Activated CD8-positive, alpha-beta T cell treated with anti-CD3 and anti-CD28 coated beads for 36 hours (primary cell): ENCODE results near the gene VPS25. TPM values are rescaled to one million over a fixed set of nuclear protein-coding genes. Genes with fewer than 3 reads are reported as not detected.

Experiments used
- microRNA-seq: library from miRNA; unstranded; fragments of <30 nt; microRNA quantifications from one replicate; pipeline ENCODE4 v1.2.0, GENCODE V29; 2022; ENCODE audit warnings: borderline microRNAs expressed, borderline replicate concordance
- total RNA-seq, 2 experiments: library from RNA; stranded (reverse); gene quantifications; one replicate each; pipeline ENCODE4 v1.2.3, GENCODE V29; 2021

Gene VPS25
- total RNA-seq, 2 experiments from 2014 or later = 63.4 to 67.2 TPM

Small RNAs within 50 kb of the gene (microRNA-seq; reads per million reads assigned to microRNA genes)
- 0.91 reads per million for gene MIR6781

Other genes with a start within 250 kb of the VPS25 start
- gene NAGLU, start 237.2 kb upstream of the VPS25 start, total RNA-seq = 10 to 100 TPM; 10.8 to 11.4 TPM
- under 1 TPM; 0.43 to 0.49 TPM for gene HSD17B1, start 220.5 kb upstream of the VPS25 start, total RNA-seq
- 10 to 100 TPM; 59.5 to 60.9 TPM for gene COASY, start 211.3 kb upstream of the VPS25 start, total RNA-seq
- gene MLX, start 206.3 kb upstream of the VPS25 start, total RNA-seq = 10 to 100 TPM; 42.7 to 45.9 TPM
- 10 to 100 TPM; 18.1 to 21.4 TPM for gene PSMC3IP, start 195.7 kb upstream of the VPS25 start, total RNA-seq
- gene RETREG3, start 164.1 kb upstream of the VPS25 start, total RNA-seq = 10 to 100 TPM; 25.0 to 28.2 TPM
- gene TUBG1, start 163.8 kb upstream of the VPS25 start, total RNA-seq = 10 to 100 TPM; 79.5 to 82.4 TPM
- 1 to 10 TPM; 7.5 TPM for gene TUBG2, start 114.2 kb upstream of the VPS25 start, total RNA-seq
- gene PLEKHH3, start 96.5 kb upstream of the VPS25 start, total RNA-seq = under 1 TPM; 0.29 to 0.65 TPM
- gene CCR10, start 91.6 kb upstream of the VPS25 start, total RNA-seq = not detected
- under 1 TPM; 0.13 to 0.25 TPM for gene CNTNAP1, start 90.9 kb upstream of the VPS25 start, total RNA-seq
- 10 to 100 TPM; 23.1 to 25.5 TPM for gene EZH1, start 28.4 kb upstream of the VPS25 start, total RNA-seq
- not detected for gene RAMP2, start 12.2 kb upstream of the VPS25 start, total RNA-seq
- under 1 TPM; 0.65 to 0.72 TPM for gene WNK4, start 7.2 kb downstream of the VPS25 start, total RNA-seq
- 10 to 100 TPM; 24.9 to 27.9 TPM for gene COA3, start 25.3 kb downstream of the VPS25 start, total RNA-seq
- gene CNTD1, start 25.4 kb downstream of the VPS25 start, total RNA-seq = under 1 TPM in 1 of 2 experiments, not detected in 1; 0.23 TPM
- 10 to 100 TPM; 72.0 to 74.1 TPM for gene BECN1, start 50.8 kb downstream of the VPS25 start, total RNA-seq
- 100 to 1,000 TPM; 124 to 132 TPM for gene PSME3, start 59.9 kb downstream of the VPS25 start, total RNA-seq
- 1 to 10 TPM; 3.0 to 3.3 TPM for gene AOC2, start 71.1 kb downstream of the VPS25 start, total RNA-seq
- gene AOC3, start 77.8 kb downstream of the VPS25 start, total RNA-seq = 1 to 10 TPM; 2.0 to 2.9 TPM
- not detected for gene G6PC1, start 127.3 kb downstream of the VPS25 start, total RNA-seq
- gene AARSD1, start 191.0 kb downstream of the VPS25 start, total RNA-seq = 10 to 100 TPM; 54.3 to 57.5 TPM
- 1 to 10 TPM; 2.2 to 2.8 TPM for gene PTGES3L, start 206.6 kb downstream of the VPS25 start, total RNA-seq
- gene RUNDC1, start 207.1 kb downstream of the VPS25 start, total RNA-seq = 10 to 100 TPM; 16.1 to 17.0 TPM
- gene RPL27, start 225.0 kb downstream of the VPS25 start, total RNA-seq = 1,000 to 10,000 TPM; 1,640 to 1,647 TPM
- gene IFI35, start 233.3 kb downstream of the VPS25 start, total RNA-seq = 10 to 100 TPM; 33.4 to 35.8 TPM
- gene VAT1, start 248.9 kb downstream of the VPS25 start, total RNA-seq = 10 to 100 TPM; 35.9 to 39.4 TPM